Esophagus muscularis mucosa (tissue), 4 donors: ENCODE measurements around the gene CYREN. TPM values are rescaled to one million over a fixed set of nuclear protein-coding genes. Genes with fewer than 3 reads are reported as not detected.
A peak's percentile ranks its signal among the peaks of the same experiment; 100 is the strongest.

Experiments used
- DNase-seq: peaks from one replicate; pipeline ENCODE4 v3.0.0-alpha.2; 2017; ENCODE audit errors: extremely low spot score
- H3K27ac ChIP-seq, 4 donors: fragments of 200-600 bp; sonication (generic); replicated peaks in 1 of 4; 1 replicate in 3 of 4; 2 replicates in 1 of 4; pipeline ENCODE4 v1.5.1; 2016 to 2019; ENCODE audit warnings: mild to moderate bottlenecking in 1 of 4
- H3K27me3 ChIP-seq, 4 donors: fragments of 200-600 bp; sonication (generic); one replicate each; pipeline versions ENCODE4 v1.5.1 to v1.6.0; 2016 to 2019
- H3K36me3 ChIP-seq, 4 donors: fragments of 200-600 bp; sonication (generic); one replicate each; pipeline ENCODE4 v1.5.1; 2016 to 2019
- H3K4me1 ChIP-seq, 4 donors: fragments of 200-600 bp; sonication (generic); one replicate each; pipeline ENCODE4 v1.5.1; 2016 to 2019
- H3K4me3 ChIP-seq, 4 donors: fragments of 200-600 bp; sonication (generic); 1 replicate in 2 of 4; 2 replicates in 2 of 4; pipeline ENCODE4 v1.5.1; 2016 to 2019; ENCODE audit warnings: mild to moderate bottlenecking in 4 of 4, moderate library complexity in 1 of 4
- H3K9me3 ChIP-seq, 4 donors: fragments of 200-600 bp; sonication (generic); 1 replicate in 3 of 4; 2 replicates in 1 of 4; pipeline ENCODE4 v1.5.1; 2016 to 2019
- CTCF ChIP-seq, 3 experiments: fragments of 200-600 bp in 2 of 3; fragments of 450-650 bp in 1 of 3; sonication (generic) in 2 of 3; IDR thresholded peaks; one replicate each; pipeline ENCODE4 v1.5.1; 2017 to 2019; ENCODE audit warnings: antibody characterized with exemption in 3 of 3, mild to moderate bottlenecking in 2 of 3, moderate library complexity in 1 of 3
- EP300 ChIP-seq: sonication (generic); formaldehyde crosslinking; IDR thresholded peaks from one replicate; pipeline ENCODE4 v1.6.1; 2017; ENCODE audit warnings: antibody characterized with exemption
- POLR2A ChIP-seq: fragments of 450-650 bp; IDR thresholded peaks from one replicate; pipeline ENCODE4 v1.6.1; 2017; ENCODE audit warnings: antibody characterized with exemption, moderate library complexity, mild to moderate bottlenecking, low read depth
- POLR2AphosphoS5 ChIP-seq, 2 donors: sonication (generic); formaldehyde crosslinking; IDR thresholded peaks; one replicate each; pipeline ENCODE4 v1.6.1; 2017; ENCODE audit warnings: antibody characterized with exemption in 2 of 2
- WGBS: methylation state at CpG from one replicate; pipeline ENCODE4 v1.1.5; 2018; 5-methylcytosine and 5-hydroxymethylcytosine counted together
- intact Hi-C: fragments of 100-400 bp; cut with DNase I; formaldehyde crosslinking; loops from one replicate; pipeline ENCODE4 v1.15.1; 2023
- total RNA-seq, 4 donors: library from RNA; depleted of rRNA; stranded (reverse); fragments of >200 nt; gene quantifications; one replicate each; pipeline versions ENCODE4 v1.1.0 to v1.2.1, GENCODE V29; 2016

The CYREN gene
- total RNA-seq, 4 donors from 2014 or later: 30.8 to 51.7 (median 40.2) TPM

- Histone ChIP-seq H3K27ac (peak overlapping the region; percentile 71 to 77 (median 76)), H3K36me3 (peaks cover 34 to 95% (median 74%) of the 10 kb centered on the region in 4 donors), H3K27me3 (no peaks in the 10 kb centered on the region), H3K9me3 (no peaks in the 10 kb centered on the region), H3K4me1 (peaks cover 9 to 38% (median 31%) of the 10 kb centered on the region in 4 donors), H3K4me3 (no peak overlapping the region)
- DNase-seq: no peak
- 73% methylated on average over 10 of the region's 10 CpGs for WGBS
- TF ChIP-seq POLR2AphosphoS5 (IDR thresholded peaks at IDR 0.05) (peak in 1 of 2 donors; percentile 70), EP300 (no peak)
- intact Hi-C loops: no loop called here
Observed at GRCh38 chr7:135193615-135194081, 23.1 kb upstream of the CYREN start.

- peaks cover 40 to 95% (median 75%) of the 10 kb centered on the region in 4 donors for H3K36me3 ChIP-seq
- no peak overlapping the region for H3K4me3 ChIP-seq
- peak overlapping the region; percentile 71 to 77 (median 76) for H3K27ac ChIP-seq
- WGBS: 92% methylated on average over 11 of the region's 11 CpGs
- no peak for TF ChIP-seq EP300
- no peak for TF ChIP-seq CTCF (IDR thresholded peaks at IDR 0.05)
- TF ChIP-seq POLR2AphosphoS5 (IDR thresholded peaks at IDR 0.05): no peak
- TF ChIP-seq POLR2A: no peak
- no peak for DNase-seq
- intact Hi-C loops: no loop called here
- H3K4me1 ChIP-seq: peaks cover 9 to 39% (median 31%) of the 10 kb centered on the region in 4 donors
- H3K27me3 ChIP-seq: no peaks in the 10 kb centered on the region
- no peaks in the 10 kb centered on the region for H3K9me3 ChIP-seq
Observed at GRCh38 chr7:135192914-135193536, 22.5 kb upstream of the CYREN start.

- peaks cover 45 to 95% (median 75%) of the 10 kb centered on the region in 4 donors for H3K36me3 ChIP-seq
Observed at GRCh38 chr7:135190703-135191102, 20.2 kb upstream of the CYREN start.

GRCh38 chr7:135189961-135190360, 19.5 kb upstream of the CYREN start:
- intact Hi-C loops: no loop called here
- peak overlapping the region in 3 of 4 donors; percentile 22 to 39 (median 22) for H3K27ac ChIP-seq
- 79% methylated on average over 4 of the region's 4 CpGs for WGBS
- TF ChIP-seq POLR2AphosphoS5 (IDR thresholded peaks at IDR 0.05) (no peak), CTCF (IDR thresholded peaks at IDR 0.05) (no peak), POLR2A (no peak), EP300 (no peak)
- no peak for DNase-seq
- H3K36me3 ChIP-seq: peaks cover 43 to 95% (median 77%) of the 10 kb centered on the region in 4 donors
- H3K4me1 ChIP-seq: peaks cover 9 to 39% (median 31%) of the 10 kb centered on the region in 4 donors
- no peak overlapping the region for H3K4me3 ChIP-seq
- no peaks in the 10 kb centered on the region for H3K9me3 ChIP-seq
- H3K27me3 ChIP-seq: no peaks in the 10 kb centered on the region

More at GRCh38 chr7:135190703-135191102, 20.2 kb upstream of the CYREN start:
- intact Hi-C loops: no loop called here
- Histone ChIP-seq H3K4me1 (peaks cover 9 to 39% (median 31%) of the 10 kb centered on the region in 4 donors), H3K4me3 (no peak overlapping the region), H3K27ac (peak overlapping the region in 1 of 4 donors; percentile 22), H3K9me3 (no peaks in the 10 kb centered on the region), H3K27me3 (no peaks in the 10 kb centered on the region)
- DNase-seq: no peak
- TF ChIP-seq POLR2A (no peak), EP300 (no peak), CTCF (IDR thresholded peaks at IDR 0.05) (no peak)

GRCh38 chr7:135189221-135189662, 18.7 kb upstream of the CYREN start:
- Histone ChIP-seq H3K9me3 (no peaks in the 10 kb centered on the region), H3K27ac (peak overlapping the region in 3 of 4 donors; percentile 11 to 22 (median 22)), H3K27me3 (no peaks in the 10 kb centered on the region), H3K4me3 (no peak overlapping the region), H3K4me1 (peaks cover 9 to 33% (median 25%) of the 10 kb centered on the region in 4 donors), H3K36me3 (peaks cover 43 to 95% (median 77%) of the 10 kb centered on the region in 4 donors)
- 85% methylated on average over 6 of the region's 6 CpGs for WGBS
- intact Hi-C loops: no loop called here
- DNase-seq: no peak
- TF ChIP-seq POLR2A (no peak), EP300 (no peak), CTCF (IDR thresholded peaks at IDR 0.05) (no peak), POLR2AphosphoS5 (IDR thresholded peaks at IDR 0.05) (no peak)
